ENCODE results near the gene DGKZ.

DGKZ gene

DNA sequence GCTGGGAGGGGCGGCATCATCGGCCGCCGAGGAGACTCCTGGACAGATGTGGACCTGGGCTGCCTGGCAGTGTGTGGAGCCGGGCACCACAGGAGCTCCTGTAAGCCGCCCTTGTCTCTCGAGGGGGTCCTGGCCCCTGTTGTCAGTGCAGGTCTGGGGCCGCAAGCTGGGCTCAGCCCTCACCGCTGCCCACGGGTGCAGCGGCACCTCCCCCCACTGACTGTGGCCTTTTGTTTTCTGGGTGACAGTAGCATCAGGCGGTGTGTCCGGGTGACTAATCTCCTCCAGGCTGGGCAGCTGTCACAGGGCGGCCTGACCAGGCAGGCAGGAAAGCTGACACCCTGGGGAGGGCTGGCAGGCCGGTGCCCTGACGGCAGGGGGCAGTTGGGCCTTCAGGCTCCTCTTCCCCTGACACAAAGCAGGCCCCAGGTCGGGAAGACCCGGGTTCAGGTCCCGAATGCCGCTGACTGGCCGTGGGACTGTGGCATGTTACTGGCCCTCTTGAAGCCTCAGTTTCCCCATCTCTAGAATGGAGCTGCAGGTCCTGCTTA is 16.3 kb downstream of the DGKZ start:
- TF ChIP-seq, protein P1, sequence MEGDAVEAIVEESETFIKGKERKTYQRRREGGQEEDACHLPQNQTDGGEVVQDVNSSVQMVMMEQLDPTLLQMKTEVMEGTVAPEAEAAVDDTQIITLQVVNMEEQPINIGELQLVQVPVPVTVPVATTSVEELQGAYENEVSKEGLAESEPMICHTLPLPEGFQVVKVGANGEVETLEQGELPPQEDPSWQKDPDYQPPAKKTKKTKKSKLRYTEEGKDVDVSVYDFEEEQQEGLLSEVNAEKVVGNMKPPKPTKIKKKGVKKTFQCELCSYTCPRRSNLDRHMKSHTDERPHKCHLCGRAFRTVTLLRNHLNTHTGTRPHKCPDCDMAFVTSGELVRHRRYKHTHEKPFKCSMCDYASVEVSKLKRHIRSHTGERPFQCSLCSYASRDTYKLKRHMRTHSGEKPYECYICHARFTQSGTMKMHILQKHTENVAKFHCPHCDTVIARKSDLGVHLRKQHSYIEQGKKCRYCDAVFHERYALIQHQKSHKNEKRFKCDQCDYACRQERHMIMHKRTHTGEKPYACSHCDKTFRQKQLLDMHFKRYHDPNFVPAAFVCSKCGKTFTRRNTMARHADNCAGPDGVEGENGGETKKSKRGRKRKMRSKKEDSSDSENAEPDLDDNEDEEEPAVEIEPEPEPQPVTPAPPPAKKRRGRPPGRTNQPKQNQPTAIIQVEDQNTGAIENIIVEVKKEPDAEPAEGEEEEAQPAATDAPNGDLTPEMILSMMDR (IDR thresholded peaks at IDR 0.05; ENCODE audit: extremely low read depth, missing control alignments) = no peak
- DNase-seq (ENCODE audit: low spot score) = no peak

DNA sequence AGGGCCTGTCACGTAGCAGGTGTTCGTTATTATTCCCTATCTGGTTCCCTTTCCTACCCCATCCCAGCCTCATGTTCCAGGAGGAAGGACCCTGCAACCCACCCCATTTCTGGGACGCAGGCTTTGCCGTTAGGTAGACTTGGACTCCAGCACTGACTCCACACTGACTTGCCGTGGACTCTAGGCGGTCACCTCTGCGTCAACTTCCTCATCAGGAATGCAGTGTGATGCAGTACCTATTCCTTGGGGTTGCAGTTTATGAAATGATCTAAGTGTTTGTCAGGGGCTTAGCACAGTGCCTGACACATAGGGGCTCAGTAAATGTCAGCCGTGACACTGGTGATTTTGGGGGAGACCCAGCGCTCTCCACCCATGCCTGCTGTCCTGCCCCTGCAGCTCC is 16.8 kb downstream of the DGKZ start:
- no peak for DNase-seq (ENCODE audit: low spot score)
- TF ChIP-seq, protein P1 (IDR thresholded peaks at IDR 0.05; ENCODE audit: extremely low read depth, missing control alignments) = no peak

DNA sequence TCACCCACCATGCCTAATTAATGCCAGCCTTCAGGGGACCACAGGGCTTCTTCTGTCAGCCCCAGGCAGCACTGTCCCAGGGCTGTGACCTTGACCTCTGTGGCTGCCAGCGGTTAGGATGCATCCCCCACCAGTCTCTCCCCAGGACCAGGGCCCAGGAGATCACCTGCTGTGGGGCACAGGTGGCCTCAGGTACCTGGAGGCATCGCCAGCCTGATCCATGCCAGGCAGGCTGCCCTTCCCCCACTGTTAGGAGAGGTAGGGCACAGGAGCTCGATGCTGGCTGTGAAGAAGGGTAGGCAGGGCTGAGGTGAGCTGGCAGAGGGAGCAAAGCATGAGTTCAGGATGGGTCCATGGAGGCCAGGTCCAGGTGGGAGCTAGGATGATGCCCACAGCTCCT is 17.5 kb downstream of the DGKZ start:
- TF ChIP-seq, protein P1 (IDR thresholded peaks at IDR 0.05; ENCODE audit: extremely low read depth, missing control alignments) = no peak
- DNase-seq (ENCODE audit: low spot score) = no peak

DNA sequence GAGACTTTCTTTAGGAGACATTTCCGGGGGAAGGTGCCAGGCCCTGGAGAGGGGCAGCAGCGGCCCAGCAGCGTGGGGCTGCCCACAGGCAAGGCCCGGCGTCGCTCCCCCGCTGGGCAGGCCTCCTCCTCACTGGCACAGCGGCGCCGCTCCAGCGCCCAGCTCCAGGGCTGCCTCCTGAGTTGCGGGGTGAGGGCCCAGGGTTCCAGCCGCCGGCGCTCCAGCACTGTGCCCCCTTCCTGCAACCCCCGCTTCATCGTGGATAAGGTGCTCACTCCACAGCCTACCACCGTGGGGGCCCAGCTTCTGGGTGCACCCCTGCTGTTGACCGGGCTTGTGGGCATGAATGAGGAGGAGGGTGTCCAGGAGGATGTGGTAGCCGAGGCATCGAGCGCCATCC is 19.0 kb downstream of the DGKZ start:
- TF ChIP-seq, protein P1 (IDR thresholded peaks at IDR 0.05; ENCODE audit: extremely low read depth, missing control alignments) = no peak
- no peak for DNase-seq (ENCODE audit: low spot score)

DNA sequence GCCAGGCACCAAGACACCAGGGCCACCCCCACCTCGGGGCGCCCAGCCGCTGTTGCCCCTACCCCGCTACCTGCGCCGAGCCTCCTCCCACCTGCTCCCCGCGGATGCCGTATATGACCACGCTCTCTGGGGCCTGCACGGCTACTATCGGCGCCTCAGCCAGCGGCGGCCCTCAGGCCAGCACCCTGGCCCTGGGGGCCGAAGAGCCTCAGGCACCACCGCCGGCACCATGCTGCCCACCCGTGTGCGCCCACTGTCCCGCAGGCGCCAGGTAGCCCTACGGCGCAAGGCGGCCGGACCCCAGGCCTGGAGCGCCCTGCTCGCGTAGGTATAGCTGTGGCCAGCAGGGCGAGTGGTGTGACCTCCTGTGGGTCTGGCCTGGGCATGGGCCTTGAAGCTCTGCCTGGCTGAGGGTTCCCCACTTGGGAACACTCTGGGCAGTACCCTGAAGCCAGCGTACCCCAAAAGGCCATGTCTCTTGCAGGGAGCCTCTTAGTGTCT is 19.4 kb downstream of the DGKZ start:
- DNase-seq (ENCODE audit: low spot score) = no peak
- TF ChIP-seq, protein P1 (IDR thresholded peaks at IDR 0.05; ENCODE audit: extremely low read depth, missing control alignments) = no peak

DNA sequence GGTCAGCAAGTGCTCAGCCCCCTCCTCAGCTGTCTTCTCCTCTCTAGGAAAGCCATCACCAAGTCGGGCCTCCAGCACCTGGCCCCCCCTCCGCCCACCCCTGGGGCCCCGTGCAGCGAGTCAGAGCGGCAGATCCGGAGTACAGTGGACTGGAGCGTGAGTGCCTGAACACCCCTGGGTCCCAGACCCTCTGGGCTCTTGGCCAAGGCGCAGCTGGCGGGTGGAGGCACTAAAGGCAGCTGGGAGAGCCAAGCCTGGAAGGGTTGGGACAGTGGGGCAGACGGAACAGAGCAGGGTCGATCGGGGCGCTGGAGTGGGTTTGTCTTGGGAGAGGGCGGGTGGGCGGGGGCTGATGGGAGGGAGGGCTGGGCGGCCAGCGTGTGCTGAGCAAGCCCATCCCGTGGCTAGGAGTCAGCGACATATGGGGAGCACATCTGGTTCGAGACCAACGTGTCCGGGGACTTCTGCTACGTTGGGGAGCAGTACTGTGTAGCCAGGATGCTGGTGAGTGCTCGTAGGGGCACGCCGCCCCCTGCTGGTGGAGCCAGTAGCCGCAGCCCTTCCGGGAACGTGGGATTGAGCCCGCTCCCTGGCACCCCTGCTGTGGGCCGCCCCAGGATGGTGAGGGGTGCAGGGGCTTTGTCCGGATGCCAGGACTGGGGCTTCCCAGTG is 20.1 kb downstream of the DGKZ start:
- TF ChIP-seq, protein P1 (IDR thresholded peaks at IDR 0.05; ENCODE audit: extremely low read depth, missing control alignments) = peak; percentile 83
- DNase-seq (ENCODE audit: low spot score) = peak; percentile 84

DNA sequence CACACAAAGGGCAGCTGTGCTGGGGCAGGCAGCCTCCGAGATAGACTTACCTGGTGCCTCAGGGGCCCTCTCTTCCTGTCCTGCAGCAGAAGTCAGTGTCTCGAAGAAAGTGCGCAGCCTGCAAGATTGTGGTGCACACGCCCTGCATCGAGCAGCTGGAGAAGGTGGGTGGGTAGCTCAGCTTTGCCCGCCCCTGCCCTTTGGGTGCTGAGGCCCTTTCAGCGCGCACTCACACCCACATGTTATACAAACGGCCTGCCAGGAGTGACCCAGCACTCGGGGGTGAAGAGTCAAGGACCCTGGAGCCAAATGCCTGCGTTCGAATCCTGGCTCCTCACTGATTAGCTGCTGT is 20.6 kb downstream of the DGKZ start:
- DNase-seq (ENCODE audit: low spot score) = no peak
- TF ChIP-seq, protein P1 (IDR thresholded peaks at IDR 0.05; ENCODE audit: extremely low read depth, missing control alignments) = no peak

All from GM20000 (cell line).